SK-N-SH (cell line): ENCODE measurements around the gene SLC25A38. TPM values are rescaled to one million over a fixed set of nuclear protein-coding genes. Genes with fewer than 3 reads are reported as not detected.

Experiments used
- CTCF ChIA-PET: fragments of 300-600, 350-600 bp; formaldehyde crosslinking; extraction: SDS; loops from one replicate; lab custom pipeline; 2021; lab: Yijun Ruan, JAX
- POLR2A ChIA-PET: fragments of 350-600 bp; sonication (Branson Sonifier 250); formaldehyde crosslinking; extraction: SDS; loops from one replicate; lab custom pipeline; 2020; ENCODE audit warnings: antibody characterized with exemption, inconsistent platforms; lab: Yijun Ruan, JAX
- DNase-seq: peaks from one replicate; pipeline ENCODE4 v3.0.0; 2012
- H2AFZ ChIP-seq: fragments of 200-600 bp; sonication (generic); 2 replicates; pipeline ENCODE4 v1.8.1; 2016; ENCODE audit warnings: antibody characterized with exemption, mild to moderate bottlenecking, low read depth
- H3F3A ChIP-seq: fragments of 200-600 bp; sonication (generic); replicated peaks from 2 replicates; pipeline ENCODE3; 2016; ENCODE audit warnings: antibody characterized with exemption, mild to moderate bottlenecking; ENCODE audit not compliant: insufficient read depth
- H3K27ac ChIP-seq, 2 experiments: fragments of 200-500 bp in 1 of 2; fragments of 200-600 bp in 1 of 2; sonication (Bioruptor generic) in 1 of 2; sonication (generic), shearing (Covaris generic) in 1 of 2; 2 replicates each; pipeline versions ENCODE4 v1.5.1 to v1.6.1; 2014 to 2016; ENCODE audit warnings: low read depth in 2 of 2, inconsistent platforms in 1 of 2, low read length in 1 of 2, mild to moderate bottlenecking in 1 of 2, mixed read lengths in 1 of 2
- H3K27me3 ChIP-seq: fragments of 200-600 bp; sonication (generic), shearing (Covaris generic); 2 replicates; pipeline ENCODE4 v1.6.1; 2016; ENCODE audit warnings: mixed run types; ENCODE audit not compliant: insufficient read depth
- H3K36me3 ChIP-seq, 2 experiments: fragments of 200-500 bp in 1 of 2; fragments of 200-600 bp in 1 of 2; sonication (Bioruptor generic) in 1 of 2; sonication (generic) in 1 of 2; replicated peaks in 1 of 2; 2 replicates each; pipeline versions ENCODE3 to v1.5.1; 2014 to 2016; ENCODE audit warnings: low read length in 1 of 2, mild to moderate bottlenecking in 1 of 2; ENCODE audit not compliant: insufficient read depth in 2 of 2, control insufficient read depth in 1 of 2
- H3K4me1 ChIP-seq, 2 experiments: fragments of 200-500 bp in 1 of 2; fragments of 200-600 bp in 1 of 2; sonication (Bioruptor generic) in 1 of 2; sonication (generic), shearing (Covaris generic) in 1 of 2; 2 replicates each; pipeline versions ENCODE4 v1.5.1 to v1.6.1; 2014 to 2016; ENCODE audit warnings: low read depth in 1 of 2, low read length in 1 of 2, mixed run types in 1 of 2; ENCODE audit not compliant: insufficient read depth in 2 of 2, control insufficient read depth in 1 of 2
- H3K4me2 ChIP-seq: fragments of 200-600 bp; sonication (generic), shearing (Covaris generic); 2 replicates; pipeline ENCODE4 v1.6.1; 2017; ENCODE audit warnings: mixed run types
- H3K4me3 ChIP-seq, 2 experiments: fragments of 200-500 bp in 1 of 2; fragments of 200-600 bp in 1 of 2; sonication (Bioruptor generic) in 1 of 2; sonication (generic), shearing (Covaris generic) in 1 of 2; 2 replicates each; pipeline versions ENCODE4 v1.5.1 to v1.8.1; 2014 to 2016; ENCODE audit warnings: low read depth in 2 of 2, inconsistent platforms in 1 of 2, low read length in 1 of 2, mild to moderate bottlenecking in 1 of 2, mixed read lengths in 1 of 2, moderate library complexity in 1 of 2
- H3K79me2 ChIP-seq: fragments of 200-600 bp; sonication (generic); 2 replicates; pipeline ENCODE4 v1.8.1; 2017; ENCODE audit warnings: mild to moderate bottlenecking; ENCODE audit not compliant: insufficient read depth
- H3K9ac ChIP-seq: fragments of 200-600 bp; sonication (generic); 2 replicates; pipeline ENCODE4 v1.6.1; 2017; ENCODE audit warnings: mixed run types
- H3K9me2 ChIP-seq: fragments of 200-600 bp; sonication (generic); 2 replicates; pipeline ENCODE4 v1.6.1; 2017; ENCODE audit warnings: mixed run types
- H3K9me3 ChIP-seq: fragments of 200-600 bp; sonication (generic); 2 replicates; pipeline ENCODE4 v1.6.1; 2017; ENCODE audit warnings: mixed run types, mild to moderate bottlenecking, moderate library complexity
- H4K20me1 ChIP-seq: fragments of 200-600 bp; sonication (generic); 2 replicates; pipeline ENCODE4 v1.6.1; 2017; ENCODE audit warnings: mild to moderate bottlenecking, mixed run types; ENCODE audit not compliant: insufficient read depth
- CHD2 ChIP-seq: fragments of 150-350 bp; IDR thresholded peaks from 2 replicates; pipeline ENCODE4 v1.6.1; 2018; ENCODE audit warnings: low read length; ENCODE audit not compliant: partially characterized antibody
- CTCF ChIP-seq: fragments of 200-600 bp; sonication (generic); IDR thresholded peaks from 2 replicates; pipeline ENCODE4 v1.6.1; 2017; ENCODE audit warnings: antibody characterized with exemption, mild to moderate bottlenecking, moderate library complexity
- EP300 ChIP-seq, 2 experiments: IDR thresholded peaks; 2 replicates each; pipeline versions ENCODE4 v1.4.0 to v1.6.1; 2012; ENCODE audit warnings: borderline replicate concordance in 1 of 2, low read depth in 1 of 2, low read length in 1 of 2
- FOSL2 ChIP-seq: IDR thresholded peaks from 2 replicates; pipeline ENCODE4 v1.4.0; 2012; ENCODE audit warnings: low read depth, mild to moderate bottlenecking, moderate library complexity, borderline replicate concordance
- FOXJ3 ChIP-seq: sonication (generic); formaldehyde crosslinking; IDR thresholded peaks from 2 replicates; pipeline ENCODE4 v1.5.1; 2020; ENCODE audit warnings: mild to moderate bottlenecking, missing genetic modification reagents
- GABPA ChIP-seq: IDR thresholded peaks from 2 replicates; pipeline ENCODE4 v1.4.0; 2012; ENCODE audit warnings: low read depth, mild to moderate bottlenecking
- GATA2 ChIP-seq: sonication (generic); formaldehyde crosslinking; IDR thresholded peaks from 2 replicates; pipeline ENCODE4 v1.5.0; 2020; ENCODE audit warnings: mild to moderate bottlenecking, missing genetic modification reagents
- MAX ChIP-seq: IDR thresholded peaks from 2 replicates; pipeline ENCODE4 v1.4.0; 2012; ENCODE audit warnings: low read depth
- MXI1 ChIP-seq: IDR thresholded peaks from 2 replicates; pipeline ENCODE4 v1.6.1; 2012; ENCODE audit warnings: mild to moderate bottlenecking, low read depth, low read length, improper control_type of control experiment
- NFIC ChIP-seq: IDR thresholded peaks from 2 replicates; pipeline ENCODE4 v1.4.0; 2012; ENCODE audit warnings: borderline replicate concordance
- RCOR1 ChIP-seq: fragments of 150-350 bp; IDR thresholded peaks from 2 replicates; pipeline ENCODE4 v1.6.1; 2017; ENCODE audit warnings: antibody characterized with exemption, low read length
- REST ChIP-seq: IDR thresholded peaks from 2 replicates; pipeline ENCODE4 v1.6.1; 2012; ENCODE audit warnings: mild to moderate bottlenecking, low read depth, low read length, moderate library complexity
- RXRA ChIP-seq: IDR thresholded peaks from 2 replicates; pipeline ENCODE4 v1.4.0; 2012; ENCODE audit warnings: low read depth, mild to moderate bottlenecking, borderline replicate concordance
- SIN3A ChIP-seq: IDR thresholded peaks from 2 replicates; pipeline ENCODE4 v1.6.1; 2012; ENCODE audit warnings: low read depth, mild to moderate bottlenecking, low read length, moderate library complexity, borderline replicate concordance
- SMC3 ChIP-seq: IDR thresholded peaks from 2 replicates; pipeline ENCODE4 v1.6.1; 2012; ENCODE audit warnings: low read depth, low read length, improper control_type of control experiment
- TAF1 ChIP-seq: IDR thresholded peaks from 2 replicates; pipeline ENCODE4 v1.6.1; 2012; ENCODE audit warnings: low read depth, mild to moderate bottlenecking, low read length, moderate library complexity, borderline replicate concordance
- TEAD4 ChIP-seq: IDR thresholded peaks from 2 replicates; pipeline ENCODE4 v1.4.0; 2012; ENCODE audit warnings: mild to moderate bottlenecking, borderline replicate concordance; ENCODE audit not compliant: insufficient read depth
- USF1 ChIP-seq: IDR thresholded peaks from 2 replicates; pipeline ENCODE4 v1.4.0; 2012; ENCODE audit warnings: low read depth, borderline replicate concordance
- USF2 ChIP-seq: fragments of 150-350 bp; IDR thresholded peaks from 2 replicates; pipeline ENCODE4 v1.6.1; 2017; ENCODE audit warnings: antibody characterized with exemption, low read length, low read depth, borderline replicate concordance
- YY1 ChIP-seq: IDR thresholded peaks from 2 replicates; pipeline ENCODE4 v1.4.0; 2012; ENCODE audit warnings: low read depth, mild to moderate bottlenecking
- WGBS: methylation state at CpG from one replicate; pipeline ENCODE4 v1.1.6; 2017; ENCODE audit warnings: low lambda C conversion rate; 5-methylcytosine and 5-hydroxymethylcytosine counted together
- polyA plus RNA-seq, 3 experiments: library from polyadenylated mRNA; depleted of rRNA; stranded (reverse); fragments of >200 nt; gene quantifications; 2 replicates each; pipeline ENCODE4 v1.2.3, GENCODE V29; 2012

SLC25A38 gene
- polyA plus RNA-seq, 1 of the 3 experiments (the other 2 are of a cell fraction), result 34.9 TPM

GRCh38 chr3:39408493-39409372, 25.6 kb downstream of the SLC25A38 start:
- ChIA-PET POLR2A (interaction anchor here (2.5 kb wide), 1 partner anchor 8 kb away, joined by 11 read pairs; no protein-coding TSS in a partner anchor), CTCF (interaction anchor here (1.0 to 1.2 kb wide), 2 partner anchors 9 to 39 kb away, joined by 4 to 5 read pairs; no protein-coding TSS in a partner anchor)
- TF ChIP-seq REST (no peak), NFIC (no peak), CTCF (no peak), SIN3A (no peak), GABPA (no peak), FOSL2 (no peak), TEAD4 (no peak), MXI1 (no peak), RCOR1 (no peak), USF2 (no peak), CHD2 (no peak), TAF1 (no peak), FOXJ3 (CRISPR knock-in tag) (no peak), GATA2 (CRISPR knock-in tag) (no peak), YY1 (no peak), SMC3 (no peak), EP300 (IDR thresholded peaks at IDR 0.05; ENCODE audit: borderline replicate concordance in 1 of 2, low read depth in 1 of 2, low read length in 1 of 2) (no peak), RXRA (no peak), USF1 (no peak), MAX (no peak)
- Histone ChIP-seq H3K27me3 (no peaks in the 10 kb centered on the region), H3K9ac (peak overlapping the region; percentile 89; the same call in 1 of the 2 replicates), H3K27ac (peak overlapping the region; percentile 27 to 35; a peak in 2 of 4 replicates), H3K4me3 (peak overlapping the region; percentile 73 to 88), H3K36me3 (peaks cover 56 to 59% of the 10 kb centered on the region in 2 experiments), H3K4me1 (peaks cover 9 to 25% of the 10 kb centered on the region in 2 experiments), H4K20me1 (peaks cover 59% of the 10 kb centered on the region), H3K79me2 (peaks cover 50% of the 10 kb centered on the region), H3K9me2 (no peaks in the 10 kb centered on the region), H2AFZ (no peak overlapping the region), H3F3A (peaks cover 67% of the 10 kb centered on the region), H3K9me3 (no peaks in the 10 kb centered on the region), H3K4me2 (peak overlapping the region; percentile 76)
- WGBS, result 86% methylated on average over 21 of the region's 21 CpGs
- DNase-seq, result no peak
